Measurements from ENCODE around the gene ABL1.

ABL1 gene

DNA sequence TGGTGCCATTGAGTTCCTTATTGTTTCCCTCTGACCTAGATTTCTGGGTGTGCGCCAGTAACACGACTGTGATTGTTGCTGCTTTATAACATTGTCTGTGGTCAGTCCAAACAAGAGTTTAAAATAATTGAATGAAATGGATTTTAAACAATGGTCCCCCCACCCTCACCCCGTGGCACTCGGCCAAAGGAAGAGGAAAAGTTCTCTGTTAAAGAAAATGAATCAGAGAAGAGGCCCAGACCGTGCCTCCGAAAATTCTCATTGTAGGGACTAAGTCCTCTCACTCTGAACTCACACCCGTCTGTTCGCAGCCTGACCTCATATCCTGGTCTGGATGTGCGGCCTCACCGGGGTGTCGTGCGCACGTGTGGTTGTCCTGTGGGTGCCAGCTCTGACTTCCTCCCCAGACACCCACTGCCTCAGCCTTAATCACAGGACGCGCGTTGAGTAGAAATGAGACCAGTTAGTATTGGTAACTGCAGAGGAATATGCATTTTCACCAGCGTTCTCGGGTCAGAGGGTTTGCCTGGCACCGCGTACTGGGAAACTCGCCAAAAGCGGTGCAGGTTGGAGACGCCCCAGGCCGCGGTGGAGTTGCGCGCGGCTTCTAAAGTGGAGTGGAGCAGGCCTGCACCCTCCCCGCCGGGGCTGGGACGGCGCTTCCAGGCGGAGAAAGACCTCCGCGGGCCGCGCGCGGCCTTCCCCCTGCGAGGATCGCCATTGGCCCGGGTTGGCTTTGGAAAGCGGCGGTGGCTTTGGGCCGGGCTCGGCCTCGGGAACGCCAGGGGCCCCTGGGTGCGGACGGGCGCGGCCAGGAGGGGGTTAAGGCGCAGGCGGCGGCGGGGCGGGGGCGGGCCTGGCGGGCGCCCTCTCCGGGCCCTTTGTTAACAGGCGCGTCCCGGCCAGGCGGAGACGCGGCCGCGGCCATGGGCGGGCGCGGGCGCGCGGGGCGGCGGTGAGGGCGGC lies at the start of gene ABL1:
TSS of gene ABL1 (plus strand) at position 884 of the 966 bp plus-strand sequence. CDS start 193 bp downstream, outside the sequence.
- TF ChIP-seq, protein P1, sequence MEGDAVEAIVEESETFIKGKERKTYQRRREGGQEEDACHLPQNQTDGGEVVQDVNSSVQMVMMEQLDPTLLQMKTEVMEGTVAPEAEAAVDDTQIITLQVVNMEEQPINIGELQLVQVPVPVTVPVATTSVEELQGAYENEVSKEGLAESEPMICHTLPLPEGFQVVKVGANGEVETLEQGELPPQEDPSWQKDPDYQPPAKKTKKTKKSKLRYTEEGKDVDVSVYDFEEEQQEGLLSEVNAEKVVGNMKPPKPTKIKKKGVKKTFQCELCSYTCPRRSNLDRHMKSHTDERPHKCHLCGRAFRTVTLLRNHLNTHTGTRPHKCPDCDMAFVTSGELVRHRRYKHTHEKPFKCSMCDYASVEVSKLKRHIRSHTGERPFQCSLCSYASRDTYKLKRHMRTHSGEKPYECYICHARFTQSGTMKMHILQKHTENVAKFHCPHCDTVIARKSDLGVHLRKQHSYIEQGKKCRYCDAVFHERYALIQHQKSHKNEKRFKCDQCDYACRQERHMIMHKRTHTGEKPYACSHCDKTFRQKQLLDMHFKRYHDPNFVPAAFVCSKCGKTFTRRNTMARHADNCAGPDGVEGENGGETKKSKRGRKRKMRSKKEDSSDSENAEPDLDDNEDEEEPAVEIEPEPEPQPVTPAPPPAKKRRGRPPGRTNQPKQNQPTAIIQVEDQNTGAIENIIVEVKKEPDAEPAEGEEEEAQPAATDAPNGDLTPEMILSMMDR (IDR thresholded peaks at IDR 0.05): no peak

DNA sequence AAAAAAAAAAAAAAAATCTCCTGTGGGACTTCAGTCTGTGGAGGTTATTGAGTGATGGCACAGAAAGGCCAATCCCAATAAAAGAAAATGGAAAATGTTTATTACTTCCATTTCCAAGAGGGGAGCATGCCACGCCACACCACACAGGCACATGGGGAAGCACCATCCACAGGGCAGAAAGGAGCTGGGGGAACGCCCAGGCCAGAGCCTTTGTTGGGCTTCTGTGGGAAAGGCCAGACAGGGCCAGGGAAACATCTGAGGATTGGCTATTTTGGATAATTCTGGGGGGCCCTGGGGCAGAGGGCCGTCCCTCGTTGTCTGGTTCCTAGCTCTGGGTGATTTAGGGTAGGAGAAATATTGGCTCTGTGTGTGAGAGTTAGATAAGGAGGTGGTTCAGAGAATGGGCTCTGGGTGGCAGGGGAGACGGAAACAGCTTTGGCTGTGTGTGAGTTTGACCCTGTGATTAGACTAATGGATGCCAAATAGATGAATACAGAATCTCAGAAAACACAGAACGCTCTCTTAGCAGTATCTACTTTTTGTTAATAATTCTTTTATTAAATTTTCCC lies 49.0 kb upstream of the ABL1 start:
- TF ChIP-seq, protein P1 (IDR thresholded peaks at IDR 0.05): no peak

DNA sequence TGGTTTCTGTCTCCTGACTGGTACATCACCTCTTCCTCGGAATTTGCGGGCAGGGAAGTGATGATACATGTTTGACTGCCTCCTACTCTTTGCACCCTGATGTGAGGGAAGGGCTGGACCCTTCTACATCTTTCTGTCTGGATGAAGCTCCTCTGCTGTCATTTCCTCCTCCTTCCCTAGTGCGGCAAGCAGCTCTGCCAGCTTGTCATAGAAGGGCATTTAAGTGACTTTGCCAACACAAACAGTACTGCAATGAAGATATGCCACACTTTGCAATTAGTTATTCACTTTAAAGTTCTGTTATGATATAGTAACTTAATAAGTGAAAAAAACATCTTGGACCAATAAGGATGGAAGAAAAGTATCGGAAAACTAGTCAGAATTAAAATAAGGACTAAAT lies 48.5 kb upstream of the ABL1 start:
- TF ChIP-seq, protein P1 (IDR thresholded peaks at IDR 0.05): no peak

DNA sequence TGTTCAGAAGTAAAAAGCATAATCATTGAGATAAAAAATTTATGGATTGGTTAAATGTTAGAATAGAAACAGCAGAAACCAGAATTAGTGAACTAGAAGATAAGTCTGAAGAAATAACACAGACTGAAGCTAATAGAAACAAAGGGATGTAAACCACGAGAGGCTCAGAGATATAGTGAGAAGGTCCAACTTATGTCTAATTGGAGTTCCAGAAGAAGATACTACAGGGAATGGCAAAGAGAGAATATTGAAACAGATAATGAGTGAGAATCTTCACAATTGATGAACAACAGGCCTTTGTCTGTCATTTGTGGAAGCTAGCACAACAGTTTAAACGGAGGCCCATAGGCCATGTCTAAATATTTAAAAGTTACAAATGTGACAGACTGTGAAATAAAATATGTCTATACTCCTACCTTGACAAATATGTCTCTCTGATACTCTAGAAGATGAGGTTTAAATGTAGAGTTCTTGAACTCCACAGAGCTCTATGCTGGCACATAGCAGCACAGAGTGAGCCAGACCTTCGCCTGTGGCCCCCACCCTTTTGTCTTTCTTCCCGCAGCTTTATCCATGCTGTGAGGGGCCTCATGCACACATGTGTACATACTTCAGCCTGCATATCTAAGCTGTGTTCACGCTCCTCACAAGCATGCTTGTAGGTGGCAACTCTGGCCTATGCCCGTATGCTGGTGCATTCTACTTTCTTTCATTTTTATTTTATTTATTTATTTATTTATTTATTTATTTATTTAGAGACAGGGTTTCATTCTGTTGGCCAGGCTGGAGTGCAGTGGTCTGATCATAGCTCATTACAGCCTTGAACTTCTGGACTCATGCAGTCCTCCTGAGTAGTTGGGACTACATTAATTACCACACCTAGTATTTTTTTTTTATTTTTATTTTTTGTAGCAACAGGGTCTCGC lies 45.0 kb upstream of the ABL1 start:
- TF ChIP-seq, protein P1 (IDR thresholded peaks at IDR 0.05): no peak

DNA sequence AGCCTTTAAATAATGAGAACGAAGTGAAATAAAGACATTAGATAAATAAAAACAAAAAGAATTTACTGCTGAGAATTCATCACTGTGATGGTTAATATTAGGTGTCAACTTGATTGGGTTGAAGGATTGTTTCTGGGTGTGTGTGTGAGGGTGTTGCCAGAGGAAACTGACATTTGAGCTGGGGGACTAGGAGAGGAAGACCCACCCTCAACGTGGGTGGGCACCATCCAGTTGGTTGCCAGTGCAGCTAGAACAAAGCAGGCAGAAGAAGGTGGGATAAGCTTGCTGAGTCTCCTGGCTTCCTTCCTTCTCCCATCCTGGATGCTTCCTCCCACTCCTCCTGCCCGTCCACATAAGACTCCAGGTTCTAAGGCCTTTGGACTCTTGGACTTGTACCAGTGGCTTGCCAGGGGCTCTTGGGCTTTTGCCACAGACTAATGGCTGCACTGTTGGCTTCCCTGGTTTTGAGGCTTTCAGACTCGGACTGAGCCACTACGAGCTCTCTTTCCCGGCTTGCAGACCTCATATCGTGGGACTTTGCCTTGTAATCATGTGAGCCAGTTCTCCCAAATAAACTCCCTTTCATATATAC lies 43.7 kb upstream of the ABL1 start:
- TF ChIP-seq, protein P1 (IDR thresholded peaks at IDR 0.05): no peak

DNA sequence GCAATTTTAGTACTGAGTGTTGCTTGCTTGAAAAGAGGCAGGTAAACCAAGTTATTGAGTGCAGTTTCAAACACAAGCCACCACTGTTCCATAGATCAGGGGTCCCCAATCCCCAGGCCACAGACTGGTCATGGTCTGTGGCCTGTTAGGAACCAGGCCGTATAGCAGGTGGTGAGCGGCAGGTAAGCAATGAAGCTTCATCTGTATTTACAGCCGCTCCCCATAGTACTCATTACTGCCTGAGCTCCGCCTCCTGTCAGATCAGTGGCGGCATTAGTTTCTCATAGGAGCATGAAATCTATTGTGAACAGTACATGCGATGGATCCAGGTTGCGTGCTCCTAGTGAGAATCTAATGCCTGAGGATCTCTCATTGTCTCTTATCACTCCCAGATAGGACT lies 41.5 kb upstream of the ABL1 start:
- TF ChIP-seq, protein P1 (IDR thresholded peaks at IDR 0.05): no peak
